GM12878 (cell line): ENCODE results near the gene MBNL1. TPM values are rescaled to one million over a fixed set of nuclear protein-coding genes. Genes with fewer than 3 reads are reported as not detected.

Experiments used
- ATAC-seq: fragments of 200-7000 bp; cut with Tn5 transposase; 3 replicates; pipeline ENCODE4 v1.9.1; 2020; ENCODE audit warnings: mild to moderate bottlenecking, moderate library complexity
- BruUV-seq: library from RNA; stranded (reverse); fragments of 400-500 nt; replicated peaks from 2 replicates; lab custom pipeline; 2021; lab: Mats Ljungman, UMichigan
- CTCF ChIA-PET: fragments of 300-600 bp; sonication (Branson Sonifier 250); formaldehyde crosslinking; extraction: SDS; loops from one replicate; lab custom pipeline; 2021; ENCODE audit warnings: inconsistent platforms; lab: Yijun Ruan, JAX
- POLR2A ChIA-PET: fragments of 350-600 bp; formaldehyde crosslinking; extraction: SDS; loops from one replicate; lab custom pipeline; 2021; ENCODE audit warnings: inconsistent platforms; lab: Charles Lee
- RAD21 ChIA-PET: fragments of 300-600 bp; sonication (Branson Sonifier 250); formaldehyde crosslinking; loops from one replicate; lab custom pipeline; 2023; ENCODE audit warnings: antibody characterized with exemption; ENCODE audit not compliant: unreplicated experiment; lab: Charles Lee
- SMC1A ChIA-PET: fragments of 300-600 bp; sonication (Branson Sonifier 250); formaldehyde crosslinking; loops from one replicate; lab custom pipeline; 2023; ENCODE audit not compliant: unreplicated experiment, uncharacterized antibody; lab: Charles Lee
- DNase-seq: peaks from one replicate; pipeline ENCODE4 v3.0.0-alpha.2; 2011; ENCODE audit warnings: low read depth, low spot score
- FAIRE-seq: peaks from 3 replicates; lab custom pipeline; 2011; peaks lifted over from hg19 to GRCh38; lab: Jason Lieb, UNC
- H2AFZ ChIP-seq: 2 replicates; pipeline ENCODE4 v1.6.0; 2011; ENCODE audit warnings: low read depth, low read length, control low read depth; ENCODE audit not compliant: control insufficient read depth
- H3K27ac ChIP-seq: 2 replicates; pipeline ENCODE4 v1.5.1; 2011; ENCODE audit warnings: control low read depth; ENCODE audit not compliant: control insufficient read depth, insufficient read depth
- H3K27me3 ChIP-seq, 2 experiments: replicated peaks in 1 of 2; 2 replicates each; pipeline versions ENCODE4 v1.6.0 to v1.6.1; 2011; ENCODE audit warnings: low read length in 1 of 2; ENCODE audit not compliant: control insufficient read depth in 2 of 2, insufficient read depth in 2 of 2
- H3K36me3 ChIP-seq, 2 experiments: 2 replicates each; pipeline ENCODE4 v1.5.1; 2011; ENCODE audit warnings: low read length in 1 of 2; ENCODE audit not compliant: control insufficient read depth in 2 of 2, insufficient read depth in 2 of 2
- H3K4me1 ChIP-seq: 2 replicates; pipeline ENCODE4 v1.6.1; 2011; ENCODE audit warnings: mild to moderate bottlenecking, low read length, moderate library complexity, mixed read lengths; ENCODE audit not compliant: control insufficient read depth, insufficient read depth
- H3K4me2 ChIP-seq: 2 replicates; pipeline ENCODE4 v1.6.0; 2011; ENCODE audit warnings: control low read depth; ENCODE audit not compliant: control insufficient read depth, insufficient read depth
- H3K4me3 ChIP-seq: fragments of 200-600 bp; sonication (generic); 2 replicates; pipeline ENCODE4 v1.5.1; 2016
- H3K79me2 ChIP-seq: 2 replicates; pipeline ENCODE4 v1.6.0; 2011; ENCODE audit warnings: low read length; ENCODE audit not compliant: control insufficient read depth, insufficient read depth
- H3K9ac ChIP-seq: 2 replicates; pipeline ENCODE4 v1.8.0; 2011; ENCODE audit warnings: low read length, control low read depth, mixed read lengths; ENCODE audit not compliant: control insufficient read depth, insufficient read depth
- H3K9me3 ChIP-seq: replicated peaks from 3 replicates; pipeline ENCODE4 v1.5.1; 2011; ENCODE audit warnings: mild to moderate bottlenecking, low read length; ENCODE audit not compliant: control insufficient read depth, insufficient read depth
- H4K20me1 ChIP-seq: 2 replicates; pipeline ENCODE4 v1.6.0; 2011; ENCODE audit not compliant: control insufficient read depth, insufficient read depth
- ASH2L ChIP-seq: fragments of 300-600, 200-600 bp; sonication (generic); IDR thresholded peaks from 2 replicates; pipeline ENCODE4 v1.6.1; 2017; ENCODE audit warnings: low read depth, mild to moderate bottlenecking, borderline replicate concordance
- CUX1 ChIP-seq: IDR thresholded peaks from 2 replicates; pipeline ENCODE4 v1.6.1; 2012; ENCODE audit warnings: improper control_type of control experiment, low read depth, low read length; ENCODE audit not compliant: insufficient replicate concordance
- TBL1XR1 ChIP-seq: IDR thresholded peaks from 2 replicates; pipeline ENCODE4 v1.6.1; 2012; ENCODE audit warnings: low read depth, low read length, improper control_type of control experiment
- WGBS: methylation state at CpG from one replicate; pipeline ENCODE4 v1.1.6; 2016; ENCODE audit warnings: low lambda C conversion rate; ENCODE audit not compliant: insufficient replicate concordance, insufficient coverage; ENCODE audit errors: missing lambda C conversion rate; 5-methylcytosine and 5-hydroxymethylcytosine counted together
- in situ Hi-C: fragments of 300-500 bp; cut with MboI; formaldehyde crosslinking; loops from 9 replicates; pipeline ENCODE4 v1.14.3; 2018; ENCODE audit warnings: mixed read lengths
- intact Hi-C: fragments of 100-400 bp; cut with micrococcal nuclease; formaldehyde crosslinking; loops from one replicate; pipeline ENCODE4 v1.14.2; 2022; ENCODE audit not compliant: unreplicated experiment
- polyA plus RNA-seq, 11 experiments: library from polyadenylated mRNA; depleted of rRNA in 4 of 11; unstranded in 6 of 11; stranded (reverse) in 5 of 11; fragments of >200 nt; fragmentation: Nextera tagmentation in 4 of 11; fragmentation: Illumina TruSeq in 1 of 11; extraction: Ambion mirVana in 4 of 11; extraction: Trizol in 1 of 11; gene quantifications; 1 replicate in 1 of 11; 2 replicates in 10 of 11; pipeline versions ENCODE4 v1.2.1 to v1.2.3, GENCODE V29; 2011 to 2016; ENCODE audit warnings: inconsistent platforms in 2 of 11, missing spikeins in 2 of 11, low read depth in 1 of 11
- total RNA-seq, 4 experiments: library from RNA; depleted of rRNA in 3 of 4; stranded (reverse); fragments of >200 nt in 3 of 4; fragmentation: Illumina TruSeq in 1 of 4; extraction: Trizol in 1 of 4; gene quantifications; 2 replicates each; pipeline versions ENCODE4 v1.2.1 to v1.2.3, GENCODE V29; 2013 to 2021

The MBNL1 gene
- total and polyA plus RNA-seq, 10 of the 15 experiments (the other 5 are each of a cell fraction or from before 2014, with no cell fraction given): 59.6 to 337 (median 143) TPM

- ChIA-PET SMC1A (interaction anchor here (1.2 to 10.3 kb wide), 6 partner anchors 10 to 157 kb away, joined by 3 to 115 read pairs (median 43); no protein-coding TSS in a partner anchor), RAD21 (interaction anchor here (0.9 to 7.0 kb wide), 8 partner anchors 11 to 159 kb away, joined by 3 to 53 read pairs (median 4); partner anchors contain the start of gene MBNL1)
- no peak for FAIRE-seq
- Histone ChIP-seq H3K27ac (no peak overlapping the region), H3K4me3 (no peak overlapping the region), H4K20me1 (no peaks in the 10 kb centered on the region; the same call in 1 of the 2 replicates)
- no TSS peak for BruUV-seq
- no peak for TF ChIP-seq ASH2L
- no peak for TF ChIP-seq CUX1
- no peak for TF ChIP-seq TBL1XR1
- TF ChIP-seq, all 136 proteins: peak for 0
- in situ Hi-C loops (no loop called here), intact Hi-C loops (no loop called here)
- DNase-seq (no peak), ATAC-seq (no peak)
- peaks cover 0 to 4% of the 10 kb centered on the region in 2 experiments; a peak in 1 of 4 replicates for H3K36me3 ChIP-seq
- H3K4me1 ChIP-seq: peaks cover 32% of the 10 kb centered on the region
- no peak overlapping the region for H3K4me2 ChIP-seq
- POLR2A ChIA-PET: interaction anchor here (0.6 to 1.0 kb wide), 5 partner anchors 15 to 92 kb away, joined by 3 to 4 read pairs (median 3); no protein-coding TSS in a partner anchor
- H3K9me3 ChIP-seq: peaks cover 8% of the 10 kb centered on the region
- WGBS: 74% methylated on average over 5 of the region's 5 CpGs
- H3K27me3 ChIP-seq: no peaks in the 10 kb centered on the region
- H2AFZ ChIP-seq: no peak overlapping the region
- CTCF ChIA-PET: interaction anchor here (1.5 to 6.0 kb wide), 6 partner anchors 11 to 158 kb away, joined by 3 to 34 read pairs (median 8); no protein-coding TSS in a partner anchor
- H3K9ac ChIP-seq: no peak overlapping the region
- peaks cover 95% of the 10 kb centered on the region for H3K79me2 ChIP-seq
These were observed 16.8 kb downstream of the MBNL1 start for GRCh38 chr3:152285509-152285908.
